HepG2 (cell line): ENCODE measurements around the gene KIF22. TPM values are rescaled to one million over a fixed set of nuclear protein-coding genes. Genes with fewer than 3 reads are reported as not detected.

Experiments used
- FOXM1 ChIP-seq: sonication (generic); formaldehyde crosslinking; IDR thresholded peaks from 2 replicates; pipeline ENCODE4 v1.5.0; 2020; ENCODE audit warnings: missing genetic modification reagents
- HOXA3 ChIP-seq: sonication (generic); formaldehyde crosslinking; IDR thresholded peaks from 2 replicates; pipeline ENCODE4 v1.5.0; 2020; ENCODE audit warnings: missing genetic modification reagents
- KLF13 ChIP-seq: sonication (generic); formaldehyde crosslinking; IDR thresholded peaks from 2 replicates; pipeline ENCODE4 v1.4.0; 2020; ENCODE audit warnings: mild to moderate bottlenecking, missing genetic modification reagents
- MED8 ChIP-seq: sonication (generic); formaldehyde crosslinking; IDR thresholded peaks from 2 replicates; pipeline ENCODE4 v1.8.1; 2023; ENCODE audit warnings: mild to moderate bottlenecking, missing genetic modification reagents; ENCODE audit not compliant: insufficient replicate concordance
- NFKB2 ChIP-seq: sonication (generic); formaldehyde crosslinking; IDR thresholded peaks from 2 replicates; pipeline ENCODE4 v1.4.0; 2020; ENCODE audit warnings: missing genetic modification reagents, borderline replicate concordance
- PAF1 ChIP-seq: IDR thresholded peaks from 2 replicates; pipeline ENCODE4 v1.6.1; 2016; ENCODE audit warnings: missing genetic modification reagents, missing compliant biosample characterization
- PCBP1 ChIP-seq: fragments of 200-400 bp; formaldehyde crosslinking; IDR thresholded peaks from 2 replicates; pipeline ENCODE4 v1.6.1; 2017; ENCODE audit warnings: mild to moderate bottlenecking, low read depth, low read length, borderline replicate concordance
- SMYD3 ChIP-seq: sonication (generic); formaldehyde crosslinking; IDR thresholded peaks from 2 replicates; pipeline ENCODE4 v1.8.1; 2023; ENCODE audit warnings: mild to moderate bottlenecking, missing genetic modification reagents
- SUZ12 ChIP-seq: fragments of 150-350 bp; IDR thresholded peaks from 2 replicates; pipeline ENCODE4 v1.6.1; 2014; ENCODE audit warnings: low read depth, low read length
- TBX2 ChIP-seq: sonication (generic); formaldehyde crosslinking; IDR thresholded peaks from 2 replicates; pipeline ENCODE4 v1.5.0; 2020; ENCODE audit warnings: missing genetic modification reagents, mild to moderate bottlenecking, borderline replicate concordance
- ZNF264 ChIP-seq: sonication (generic); formaldehyde crosslinking; IDR thresholded peaks from 2 replicates; pipeline ENCODE4 v1.4.0; 2020; ENCODE audit warnings: missing genetic modification reagents
- ZNF503 ChIP-seq: sonication (generic); formaldehyde crosslinking; IDR thresholded peaks from 2 replicates; pipeline ENCODE4 v1.4.0; 2020; ENCODE audit warnings: missing genetic modification reagents
- ZNF547 ChIP-seq: sonication (generic); formaldehyde crosslinking; IDR thresholded peaks from 2 replicates; pipeline ENCODE4 v1.5.1; 2020; ENCODE audit warnings: mild to moderate bottlenecking, missing genetic modification reagents
- ZNF557 ChIP-seq: sonication (generic); formaldehyde crosslinking; IDR thresholded peaks from 2 replicates; pipeline ENCODE4 v1.4.0; 2020; ENCODE audit warnings: missing genetic modification reagents
- ZSCAN29 ChIP-seq: sonication (generic); formaldehyde crosslinking; conservative IDR thresholded peaks from 2 replicates; pipeline ENCODE4 v1.4.0; 2020; ENCODE audit warnings: mild to moderate bottlenecking, missing genetic modification reagents
- polyA plus RNA-seq, 8 experiments: library from polyadenylated mRNA; depleted of rRNA in 3 of 8; stranded (reverse) in 7 of 8; unstranded in 1 of 8; fragments of >200 nt; fragmentation: Illumina TruSeq in 4 of 8; extraction: Trizol in 4 of 8; gene quantifications; 2 replicates each; pipeline versions ENCODE4 v1.2.1 to v1.2.3, GENCODE V29; 2011 to 2016; ENCODE audit warnings: low read depth in 4 of 8, missing spikeins in 1 of 8, mixed read lengths in 1 of 8; ENCODE audit not compliant: insufficient read depth in 1 of 8
- total RNA-seq, 5 experiments: library from RNA; depleted of rRNA; stranded (reverse); fragments of >200 nt; fragmentation: Illumina TruSeq; extraction: Trizol; gene quantifications; 2 replicates each; pipeline ENCODE4 v1.2.3, GENCODE V29; 2016; ENCODE audit warnings: low read depth in 1 of 5
- TF ChIP-seq, protein P1 (sequence below): sonication (generic); formaldehyde crosslinking; conservative IDR thresholded peaks from 2 replicates; pipeline ENCODE4 v1.4.0; 2020; ENCODE audit warnings: missing genetic modification reagents
- TF ChIP-seq, protein P2 (sequence below): sonication (generic); formaldehyde crosslinking; IDR thresholded peaks from 2 replicates; pipeline ENCODE4 v1.5.0; 2020; ENCODE audit warnings: missing genetic modification reagents
- TF ChIP-seq, protein P3 (sequence below): sonication (generic); formaldehyde crosslinking; IDR thresholded peaks from 2 replicates; pipeline ENCODE4 v1.8.0; 2022; ENCODE audit warnings: mild to moderate bottlenecking, missing genetic modification reagents; ENCODE audit not compliant: insufficient replicate concordance
- TF ChIP-seq, protein P4 (sequence below): sonication (generic); formaldehyde crosslinking; IDR thresholded peaks from 2 replicates; pipeline ENCODE4 v1.4.0; 2020; ENCODE audit warnings: missing genetic modification reagents
- TF ChIP-seq, protein P5 (sequence below): sonication (generic); IDR thresholded peaks from 2 replicates; pipeline ENCODE4 v1.6.1; 2016; ENCODE audit warnings: low read depth, borderline replicate concordance

KIF22 gene
- total and polyA plus RNA-seq, 2 of the 13 experiments (the other 11 are each of a cell fraction or from before 2014, with no cell fraction given), result 95.8 to 118 TPM

DNA sequence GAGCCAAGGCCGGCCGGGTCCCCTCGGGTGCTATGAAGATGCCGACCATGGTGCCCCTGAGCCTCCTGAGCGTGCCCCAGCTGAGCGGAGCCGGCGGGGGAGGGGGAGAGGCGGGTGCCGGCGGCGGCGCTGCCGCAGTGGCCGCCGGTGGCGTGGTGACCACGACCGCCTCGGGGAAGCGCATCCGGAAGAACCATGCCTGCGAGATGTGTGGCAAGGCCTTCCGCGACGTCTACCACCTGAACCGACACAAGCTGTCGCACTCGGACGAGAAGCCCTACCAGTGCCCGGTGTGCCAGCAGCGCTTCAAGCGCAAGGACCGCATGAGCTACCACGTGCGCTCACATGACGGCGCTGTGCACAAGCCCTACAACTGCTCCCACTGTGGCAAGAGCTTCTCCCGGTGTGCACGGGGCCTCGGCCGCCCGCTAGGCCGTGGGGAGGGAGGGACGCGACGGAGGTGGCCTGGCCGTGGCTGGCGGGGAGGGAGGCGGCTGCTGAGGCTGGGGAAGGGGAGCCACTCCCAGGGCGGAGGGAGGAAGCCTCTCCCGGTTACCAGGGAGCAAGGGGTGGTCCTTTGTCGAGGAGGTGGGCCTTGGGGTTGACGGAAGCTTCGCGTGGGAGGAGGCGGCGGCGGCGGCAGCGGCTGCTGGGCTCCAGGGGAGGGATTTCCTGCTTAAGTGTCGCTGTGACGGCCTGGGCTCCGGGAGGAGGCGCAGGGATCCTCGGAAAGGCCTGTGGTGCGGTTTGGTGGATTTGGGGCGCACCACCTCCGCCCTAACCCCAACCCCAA lies 17.1 kb downstream of the KIF22 start (continued):
- TF ChIP-seq, protein P1, sequence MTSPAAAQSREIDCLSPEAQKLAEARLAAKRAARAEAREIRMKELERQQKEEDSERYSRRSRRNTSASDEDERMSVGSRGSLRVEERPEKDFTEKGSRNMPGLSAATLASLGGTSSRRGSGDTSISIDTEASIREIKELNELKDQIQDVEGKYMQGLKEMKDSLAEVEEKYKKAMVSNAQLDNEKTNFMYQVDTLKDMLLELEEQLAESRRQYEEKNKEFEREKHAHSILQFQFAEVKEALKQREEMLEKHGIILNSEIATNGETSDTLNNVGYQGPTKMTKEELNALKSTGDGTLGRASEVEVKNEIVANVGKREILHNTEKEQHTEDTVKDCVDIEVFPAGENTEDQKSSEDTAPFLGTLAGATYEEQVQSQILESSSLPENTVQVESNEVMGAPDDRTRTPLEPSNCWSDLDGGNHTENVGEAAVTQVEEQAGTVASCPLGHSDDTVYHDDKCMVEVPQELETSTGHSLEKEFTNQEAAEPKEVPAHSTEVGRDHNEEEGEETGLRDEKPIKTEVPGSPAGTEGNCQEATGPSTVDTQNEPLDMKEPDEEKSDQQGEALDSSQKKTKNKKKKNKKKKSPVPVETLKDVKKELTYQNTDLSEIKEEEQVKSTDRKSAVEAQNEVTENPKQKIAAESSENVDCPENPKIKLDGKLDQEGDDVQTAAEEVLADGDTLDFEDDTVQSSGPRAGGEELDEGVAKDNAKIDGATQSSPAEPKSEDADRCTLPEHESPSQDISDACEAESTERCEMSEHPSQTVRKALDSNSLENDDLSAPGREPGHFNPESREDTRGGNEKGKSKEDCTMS (CRISPR knock-in tag), result no peak
- TF ChIP-seq, protein P2, sequence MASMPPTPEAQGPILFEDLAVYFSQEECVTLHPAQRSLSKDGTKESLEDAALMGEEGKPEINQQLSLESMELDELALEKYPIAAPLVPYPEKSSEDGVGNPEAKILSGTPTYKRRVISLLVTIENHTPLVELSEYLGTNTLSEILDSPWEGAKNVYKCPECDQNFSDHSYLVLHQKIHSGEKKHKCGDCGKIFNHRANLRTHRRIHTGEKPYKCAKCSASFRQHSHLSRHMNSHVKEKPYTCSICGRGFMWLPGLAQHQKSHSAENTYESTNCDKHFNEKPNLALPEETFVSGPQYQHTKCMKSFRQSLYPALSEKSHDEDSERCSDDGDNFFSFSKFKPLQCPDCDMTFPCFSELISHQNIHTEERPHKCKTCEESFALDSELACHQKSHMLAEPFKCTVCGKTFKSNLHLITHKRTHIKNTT (CRISPR knock-in tag), result no peak
- peak; percentile 94; the same call in 1 of the 2 replicates for TF ChIP-seq ZNF557 (CRISPR knock-in tag)
- TF ChIP-seq SMYD3 (CRISPR knock-in tag), result peak; percentile 91; the same call in 1 of the 2 replicates
- peak; percentile 100 for TF ChIP-seq NFKB2 (CRISPR knock-in tag)
- TF ChIP-seq ZNF264 (CRISPR knock-in tag), result peak; percentile 88
- peak; percentile 90 for TF ChIP-seq MED8
- 0 out of 2 replicates have a peak, but pooled peaks have one; percentile 61 for TF ChIP-seq PAF1
- no peak for TF ChIP-seq SUZ12
- TF ChIP-seq ZNF547 (CRISPR knock-in tag), result peak; percentile 100
- TF ChIP-seq ZNF503, result peak; percentile 81; the same call in 1 of the 2 replicates
- peak; percentile 89 for TF ChIP-seq FOXM1
- TF ChIP-seq HOXA3 (CRISPR knock-in tag), result peak; percentile 87
- TF ChIP-seq, protein P3, sequence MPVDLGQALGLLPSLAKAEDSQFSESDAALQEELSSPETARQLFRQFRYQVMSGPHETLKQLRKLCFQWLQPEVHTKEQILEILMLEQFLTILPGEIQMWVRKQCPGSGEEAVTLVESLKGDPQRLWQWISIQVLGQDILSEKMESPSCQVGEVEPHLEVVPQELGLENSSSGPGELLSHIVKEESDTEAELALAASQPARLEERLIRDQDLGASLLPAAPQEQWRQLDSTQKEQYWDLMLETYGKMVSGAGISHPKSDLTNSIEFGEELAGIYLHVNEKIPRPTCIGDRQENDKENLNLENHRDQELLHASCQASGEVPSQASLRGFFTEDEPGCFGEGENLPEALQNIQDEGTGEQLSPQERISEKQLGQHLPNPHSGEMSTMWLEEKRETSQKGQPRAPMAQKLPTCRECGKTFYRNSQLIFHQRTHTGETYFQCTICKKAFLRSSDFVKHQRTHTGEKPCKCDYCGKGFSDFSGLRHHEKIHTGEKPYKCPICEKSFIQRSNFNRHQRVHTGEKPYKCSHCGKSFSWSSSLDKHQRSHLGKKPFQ (CRISPR knock-in tag), result peak; percentile 97
- TF ChIP-seq, protein P4, sequence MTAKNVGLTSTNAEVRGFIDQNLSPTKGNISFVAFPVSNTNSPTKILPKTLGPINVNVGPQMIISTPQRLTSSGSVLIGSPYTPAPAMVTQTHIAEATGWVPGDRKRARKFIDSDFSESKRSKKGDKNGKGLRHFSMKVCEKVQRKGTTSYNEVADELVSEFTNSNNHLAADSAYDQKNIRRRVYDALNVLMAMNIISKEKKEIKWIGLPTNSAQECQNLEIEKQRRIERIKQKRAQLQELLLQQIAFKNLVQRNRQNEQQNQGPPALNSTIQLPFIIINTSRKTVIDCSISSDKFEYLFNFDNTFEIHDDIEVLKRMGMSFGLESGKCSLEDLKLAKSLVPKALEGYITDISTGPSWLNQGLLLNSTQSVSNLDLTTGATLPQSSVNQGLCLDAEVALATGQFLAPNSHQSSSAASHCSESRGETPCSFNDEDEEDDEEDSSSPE (CRISPR knock-in tag), result peak; percentile 92
- TF ChIP-seq, protein P5, sequence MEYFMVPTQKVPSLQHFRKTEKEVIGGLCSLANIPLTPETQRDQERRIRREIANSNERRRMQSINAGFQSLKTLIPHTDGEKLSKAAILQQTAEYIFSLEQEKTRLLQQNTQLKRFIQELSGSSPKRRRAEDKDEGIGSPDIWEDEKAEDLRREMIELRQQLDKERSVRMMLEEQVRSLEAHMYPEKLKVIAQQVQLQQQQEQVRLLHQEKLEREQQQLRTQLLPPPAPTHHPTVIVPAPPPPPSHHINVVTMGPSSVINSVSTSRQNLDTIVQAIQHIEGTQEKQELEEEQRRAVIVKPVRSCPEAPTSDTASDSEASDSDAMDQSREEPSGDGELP, result peak; percentile 83
- TF ChIP-seq TBX2 (CRISPR knock-in tag), result peak; percentile 93
- TF ChIP-seq KLF13 (CRISPR knock-in tag), result peak; percentile 88
- TF ChIP-seq ZSCAN29 (CRISPR knock-in tag), result peak; percentile 74
- peak; percentile 84; the same call in 1 of the 2 replicates for TF ChIP-seq PCBP1
